ENCODE results near the gene NECTIN2.

- TF ChIP-seq ZNF384 (IDR thresholded peaks at IDR 0.05) (no peak), LEF1 (IDR thresholded peaks at IDR 0.05; ENCODE audit: borderline replicate concordance) (no peak), PKNOX1 (IDR thresholded peaks at IDR 0.05) (no peak), FOXM1 (IDR thresholded peaks at IDR 0.05; ENCODE audit: borderline replicate concordance) (no peak), CTBP1 (IDR thresholded peaks at IDR 0.05; ENCODE audit: borderline replicate concordance) (no peak), L3MBTL2 (conservative IDR thresholded peaks at IDR 0.05) (no peak), SP1 (IDR thresholded peaks at IDR 0.05) (no peak), ELF4 (IDR thresholded peaks at IDR 0.05) (no peak), NFRKB (IDR thresholded peaks at IDR 0.05) (no peak)
These were observed 81.6 kb downstream of the NECTIN2 start for GRCh38 chr19:44927746-44928145.
